Dendritic cell treated with granulocyte-macrophage colony-stimulating factor and Interleukin-4, amounts not matched to agents 40 ng/mL and 50 ng/mL, for 4 days (primary cell): ENCODE measurements around the gene SOWAHA.

Experiments
- H3K27ac Mint-ChIP-seq: one replicate; pipeline ENCODE4 v1.8.0; 2022; ENCODE audit warnings: mild to moderate bottlenecking, mixed read lengths
- H3K27me3 Mint-ChIP-seq: one replicate; pipeline ENCODE4 v1.8.0; 2022; ENCODE audit warnings: mild to moderate bottlenecking, mixed read lengths
- H3K36me3 Mint-ChIP-seq: one replicate; pipeline ENCODE4 v1.8.0; 2022; ENCODE audit warnings: low read depth, mixed read lengths
- H3K4me1 Mint-ChIP-seq: one replicate; pipeline ENCODE4 v1.8.0; 2022; ENCODE audit warnings: low read depth, mixed read lengths
- H3K4me3 Mint-ChIP-seq: one replicate; pipeline ENCODE4 v1.8.0; 2022; ENCODE audit warnings: mild to moderate bottlenecking, moderate library complexity, mixed read lengths
- H3K9me3 Mint-ChIP-seq: one replicate; pipeline ENCODE4 v1.8.0; 2022; ENCODE audit warnings: mixed read lengths
- intact Hi-C: fragments of 100-400 bp; cut with micrococcal nuclease; formaldehyde crosslinking; loops from one replicate; pipeline ENCODE4 v1.15.0; 2022

Gene SOWAHA

DNA sequence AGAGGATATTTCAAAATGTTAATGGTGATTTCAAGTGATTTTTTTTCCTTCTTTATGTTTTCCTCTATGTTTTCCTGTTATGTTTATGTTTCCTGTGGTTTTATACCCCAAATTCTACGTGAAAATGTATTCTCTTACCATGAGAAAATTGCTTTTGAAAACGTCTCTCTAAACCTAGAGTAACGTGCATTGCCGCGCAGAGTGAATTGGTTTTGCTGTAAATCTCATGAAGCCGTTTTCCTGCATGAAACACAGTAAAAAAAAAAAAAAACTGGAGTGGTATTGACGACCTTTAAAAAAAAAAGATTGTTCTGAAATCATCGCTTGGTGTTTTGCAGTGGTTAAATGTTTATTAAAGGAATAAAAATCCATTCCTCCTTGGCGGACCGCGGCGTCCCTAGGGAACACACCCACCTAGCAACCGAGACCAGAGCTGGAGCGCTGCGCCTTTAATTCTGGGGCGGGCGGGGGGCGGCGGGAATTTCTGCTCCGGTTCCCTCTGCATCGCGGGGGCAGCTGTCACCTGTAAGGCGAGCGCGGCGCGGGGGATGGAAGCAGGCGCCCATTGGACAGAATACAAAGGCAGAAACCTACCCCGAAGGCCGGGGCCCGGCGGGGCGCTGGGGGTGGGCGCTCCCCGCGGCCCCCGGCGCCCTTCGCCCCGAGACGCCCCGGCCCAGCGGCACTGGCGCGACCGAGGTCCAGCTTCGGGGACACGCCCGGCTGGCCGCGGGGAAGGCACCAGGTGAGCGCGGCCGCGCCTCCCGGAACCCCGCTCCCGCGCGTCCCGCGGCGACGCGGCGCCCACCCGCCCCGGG lies at the start of gene SOWAHA:
SOWAHA (plus strand) TSS at position 522 of the 818 bp plus-strand sequence. CDS start 320 bp downstream, outside the sequence.
- no peaks in the 10 kb centered on the region for H3K9me3 Mint-ChIP-seq
- H3K4me1 Mint-ChIP-seq: peaks cover 10% of the 10 kb centered on the region
- H3K27me3 Mint-ChIP-seq: peaks cover 58% of the 10 kb centered on the region
- no peak within 1 kb of the TSS for H3K27ac Mint-ChIP-seq
- intact Hi-C loops: loop anchor here (5.0 kb wide), 1 partner anchor 36 kb away; the partner anchor contains the start of gene SEPTIN8
- no peaks in the 10 kb centered on the region for H3K36me3 Mint-ChIP-seq
- peak within 1 kb of the TSS; percentile 61 for H3K4me3 Mint-ChIP-seq

DNA sequence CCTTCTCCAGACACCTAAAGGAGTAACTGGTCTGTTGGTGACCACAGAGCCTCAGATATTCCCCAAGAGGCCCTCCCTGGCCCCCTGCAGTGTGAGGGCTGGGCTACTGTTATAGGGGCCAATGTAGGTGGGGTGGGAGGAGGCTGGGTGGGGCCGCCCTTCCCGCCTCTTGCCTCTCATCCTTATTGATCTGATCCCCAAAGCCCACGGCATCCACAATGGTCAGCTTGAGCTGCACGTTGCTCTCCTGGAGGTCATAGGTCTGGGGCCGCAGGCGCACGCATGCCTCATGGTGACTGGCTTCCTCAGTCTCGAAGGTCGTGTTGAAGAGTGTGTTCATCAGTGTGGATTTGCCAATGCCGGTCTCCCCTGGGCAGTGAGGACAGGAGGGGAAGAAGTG lies 49.1 kb upstream of the SOWAHA start:
- peaks cover 15% of the 10 kb centered on the region for H3K27me3 Mint-ChIP-seq
- no peak overlapping the region for H3K4me3 Mint-ChIP-seq
- peak overlapping the region; percentile 70 for H3K27ac Mint-ChIP-seq

DNA sequence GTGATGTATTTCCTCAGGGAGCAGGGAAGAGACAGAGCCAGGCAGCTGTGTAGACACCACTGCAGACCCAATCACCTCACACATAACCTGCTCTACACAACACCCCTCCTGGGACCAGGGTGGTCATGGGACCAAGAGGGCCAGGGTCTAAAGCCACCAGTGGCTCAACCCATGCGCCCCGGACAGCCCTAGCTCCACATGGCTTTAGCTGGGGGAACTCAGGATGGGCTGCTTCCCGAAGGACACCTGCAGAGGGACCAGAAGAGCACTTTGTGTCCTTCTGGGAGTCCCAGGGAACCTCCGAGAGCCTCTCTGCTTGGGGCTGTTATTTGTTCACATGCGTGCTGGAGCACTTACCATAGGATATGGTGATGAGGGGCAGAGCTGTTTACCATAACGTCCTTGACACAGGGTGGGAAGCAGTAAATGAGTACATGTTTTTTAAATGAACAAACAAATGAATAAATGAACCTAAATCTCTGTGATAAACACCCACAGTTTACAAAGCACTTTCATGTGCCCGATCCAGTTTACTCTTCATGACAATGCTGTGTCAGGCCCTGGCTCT lies 48.3 kb upstream of the SOWAHA start:
- Mint-ChIP-seq H3K4me3 (no peak overlapping the region), H3K9me3 (no peaks in the 10 kb centered on the region)

More for the DNA sequence above, 49.1 kb upstream of the SOWAHA start:
- H3K4me1 Mint-ChIP-seq: peaks cover 84% of the 10 kb centered on the region
- no peaks in the 10 kb centered on the region for H3K9me3 Mint-ChIP-seq
- peaks cover 51% of the 10 kb centered on the region for H3K36me3 Mint-ChIP-seq
- intact Hi-C loops: no loop called here

DNA sequence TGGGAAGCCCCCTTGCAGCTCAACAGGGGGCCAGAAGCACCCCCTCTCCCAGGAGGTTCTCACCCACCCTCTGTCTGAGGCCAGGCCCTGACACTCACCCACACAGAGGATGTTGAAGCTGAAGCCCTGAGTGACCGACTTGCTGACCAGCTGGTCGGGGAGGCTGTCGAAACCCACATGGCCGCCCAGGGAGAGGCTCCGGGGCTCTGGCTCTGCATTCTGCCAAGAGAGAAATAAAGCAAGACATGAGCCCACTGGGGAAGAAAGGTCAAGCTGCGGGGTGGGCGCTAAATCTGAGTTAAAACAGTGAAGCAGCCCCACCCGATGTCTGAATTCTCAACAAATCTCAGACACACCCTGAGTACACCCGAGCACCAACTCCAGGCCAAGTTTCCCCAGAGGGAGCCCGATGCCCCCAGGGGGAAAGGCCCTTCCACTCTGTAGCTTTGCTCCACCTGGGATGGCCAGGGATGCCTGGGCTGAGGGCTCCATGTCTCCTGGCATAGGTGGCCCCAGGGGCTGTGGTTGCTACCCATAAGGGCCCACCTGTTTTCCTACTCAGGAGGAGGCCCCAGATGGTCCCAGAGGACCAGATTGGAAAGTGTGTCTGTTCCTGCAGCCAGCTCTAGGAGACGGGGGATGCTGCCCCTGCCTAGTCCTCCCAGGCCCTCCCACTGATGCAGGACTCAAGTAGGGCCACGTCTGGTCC lies 47.6 kb upstream of the SOWAHA start:
- intact Hi-C loops: no loop called here
- Mint-ChIP-seq H3K9me3 (no peaks in the 10 kb centered on the region), H3K36me3 (peaks cover 42% of the 10 kb centered on the region), H3K27me3 (peaks cover 15% of the 10 kb centered on the region), H3K27ac (no peak overlapping the region), H3K4me1 (peaks cover 79% of the 10 kb centered on the region), H3K4me3 (no peak overlapping the region)

More for the DNA sequence above, 48.3 kb upstream of the SOWAHA start:
- Mint-ChIP-seq H3K4me1 (peaks cover 84% of the 10 kb centered on the region), H3K27ac (peak overlapping the region; percentile 70), H3K27me3 (peaks cover 15% of the 10 kb centered on the region), H3K36me3 (peaks cover 49% of the 10 kb centered on the region)
- intact Hi-C loops: no loop called here

DNA sequence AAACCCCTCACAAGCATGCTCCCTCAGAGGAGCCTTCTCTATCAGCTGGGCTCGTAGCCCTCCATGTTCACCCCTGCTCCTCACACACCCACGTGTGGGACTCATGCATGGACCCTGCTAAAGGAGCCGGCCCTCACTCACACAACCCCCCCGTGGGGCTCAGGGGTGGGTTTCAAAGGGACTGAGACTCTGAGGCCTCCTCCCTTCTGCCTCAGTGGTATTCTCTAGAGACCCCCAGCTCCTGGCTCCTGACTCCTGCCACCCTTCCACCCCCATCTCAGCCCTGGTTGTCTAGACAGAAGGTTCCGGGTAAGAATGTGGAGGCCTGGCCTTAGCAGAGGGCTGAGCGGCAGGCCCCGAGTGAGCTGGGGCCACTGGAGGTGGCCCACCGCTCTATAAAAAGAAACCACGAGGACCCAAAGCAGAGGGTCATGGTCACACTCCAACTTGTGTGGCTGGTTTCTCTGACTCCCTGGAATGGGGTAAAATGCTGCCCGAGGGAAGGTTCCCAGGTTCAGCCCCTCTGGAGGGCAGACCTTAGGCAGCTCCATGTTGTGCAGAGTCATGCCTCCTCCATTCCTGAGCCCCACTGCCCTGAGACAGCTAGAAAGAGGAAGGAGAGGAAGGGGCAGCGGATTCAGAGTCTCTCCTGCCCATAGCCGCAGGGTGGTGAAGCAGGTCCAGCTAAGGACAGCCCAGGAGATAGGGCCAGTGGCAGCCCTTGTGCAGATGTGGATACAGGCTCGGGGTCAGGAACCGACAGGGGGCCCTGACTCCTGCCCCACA lies 46.9 kb upstream of the SOWAHA start:
- no peak overlapping the region for H3K4me3 Mint-ChIP-seq
- peaks cover 35% of the 10 kb centered on the region for H3K36me3 Mint-ChIP-seq
- H3K27me3 Mint-ChIP-seq: peaks cover 15% of the 10 kb centered on the region
- peak overlapping the region; percentile 4 for H3K27ac Mint-ChIP-seq
- no peaks in the 10 kb centered on the region for H3K9me3 Mint-ChIP-seq
- intact Hi-C loops: no loop called here
- peaks cover 72% of the 10 kb centered on the region for H3K4me1 Mint-ChIP-seq

DNA sequence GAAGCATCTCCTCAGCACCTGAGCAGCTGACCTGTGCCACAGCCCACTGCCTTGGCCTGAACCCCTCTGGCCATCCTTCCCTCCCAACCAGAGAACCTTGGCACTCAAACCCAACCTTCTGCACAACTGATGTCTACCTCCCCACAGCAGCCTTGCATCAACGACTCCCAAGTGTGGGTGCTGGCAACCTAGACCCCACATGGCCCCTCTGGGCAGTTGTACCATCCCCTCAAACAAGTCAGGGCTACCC lies 46.4 kb upstream of the SOWAHA start:
- H3K27ac Mint-ChIP-seq: peak overlapping the region; percentile 4
- H3K36me3 Mint-ChIP-seq: peaks cover 30% of the 10 kb centered on the region
- peaks cover 16% of the 10 kb centered on the region for H3K27me3 Mint-ChIP-seq
- H3K9me3 Mint-ChIP-seq: no peaks in the 10 kb centered on the region
- no peak overlapping the region for H3K4me3 Mint-ChIP-seq
- peaks cover 67% of the 10 kb centered on the region for H3K4me1 Mint-ChIP-seq
- intact Hi-C loops: no loop called here

DNA sequence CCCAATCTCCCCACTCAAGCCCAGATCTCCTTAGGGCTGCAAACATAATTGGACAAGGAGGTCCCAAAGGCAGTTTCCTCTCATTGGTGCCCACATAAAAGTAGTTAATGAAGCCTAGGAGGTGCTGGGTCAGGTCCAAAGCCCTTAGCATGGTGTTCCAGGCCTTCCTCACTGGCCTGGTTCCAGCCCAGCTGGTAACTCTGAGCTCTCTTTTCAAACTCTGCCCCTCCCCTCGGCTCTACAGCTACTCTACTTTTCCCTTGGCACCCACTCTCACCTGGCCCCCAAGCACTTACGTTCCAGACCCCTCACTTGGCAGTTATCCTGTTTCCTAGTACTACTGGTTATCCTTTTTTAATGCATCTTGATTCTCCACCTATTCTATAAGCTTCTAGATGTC lies 46.0 kb upstream of the SOWAHA start:
- intact Hi-C loops: no loop called here
- Mint-ChIP-seq H3K9me3 (no peaks in the 10 kb centered on the region), H3K4me3 (no peak overlapping the region), H3K36me3 (peaks cover 25% of the 10 kb centered on the region), H3K27me3 (peaks cover 16% of the 10 kb centered on the region), H3K4me1 (peaks cover 62% of the 10 kb centered on the region), H3K27ac (peak overlapping the region; percentile 4)

DNA sequence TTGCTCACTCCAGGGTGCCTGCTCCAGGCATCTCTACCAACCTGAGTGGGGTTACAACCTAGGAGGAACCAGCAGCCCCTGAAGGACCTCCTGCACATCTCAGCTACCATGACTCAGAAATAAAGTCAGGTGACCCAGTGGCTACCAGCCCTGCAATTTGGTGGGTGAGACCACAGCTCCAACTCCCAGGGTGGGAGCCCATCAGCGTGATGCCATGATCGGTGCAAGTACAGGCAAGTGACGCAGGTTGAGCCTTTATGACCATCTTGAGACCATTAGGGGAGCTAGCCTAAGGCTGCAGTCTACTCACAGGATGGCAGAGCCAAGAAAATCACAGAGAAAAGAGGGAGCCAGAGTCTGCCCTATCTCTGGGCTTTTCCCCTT lies 44.6 kb upstream of the SOWAHA start:
- H3K9me3 Mint-ChIP-seq: no peaks in the 10 kb centered on the region
- H3K27me3 Mint-ChIP-seq: peaks cover 21% of the 10 kb centered on the region
- intact Hi-C loops: no loop called here
- H3K27ac Mint-ChIP-seq: no peak overlapping the region
- H3K36me3 Mint-ChIP-seq: peaks cover 18% of the 10 kb centered on the region
- no peak overlapping the region for H3K4me3 Mint-ChIP-seq
- H3K4me1 Mint-ChIP-seq: peaks cover 49% of the 10 kb centered on the region

DNA sequence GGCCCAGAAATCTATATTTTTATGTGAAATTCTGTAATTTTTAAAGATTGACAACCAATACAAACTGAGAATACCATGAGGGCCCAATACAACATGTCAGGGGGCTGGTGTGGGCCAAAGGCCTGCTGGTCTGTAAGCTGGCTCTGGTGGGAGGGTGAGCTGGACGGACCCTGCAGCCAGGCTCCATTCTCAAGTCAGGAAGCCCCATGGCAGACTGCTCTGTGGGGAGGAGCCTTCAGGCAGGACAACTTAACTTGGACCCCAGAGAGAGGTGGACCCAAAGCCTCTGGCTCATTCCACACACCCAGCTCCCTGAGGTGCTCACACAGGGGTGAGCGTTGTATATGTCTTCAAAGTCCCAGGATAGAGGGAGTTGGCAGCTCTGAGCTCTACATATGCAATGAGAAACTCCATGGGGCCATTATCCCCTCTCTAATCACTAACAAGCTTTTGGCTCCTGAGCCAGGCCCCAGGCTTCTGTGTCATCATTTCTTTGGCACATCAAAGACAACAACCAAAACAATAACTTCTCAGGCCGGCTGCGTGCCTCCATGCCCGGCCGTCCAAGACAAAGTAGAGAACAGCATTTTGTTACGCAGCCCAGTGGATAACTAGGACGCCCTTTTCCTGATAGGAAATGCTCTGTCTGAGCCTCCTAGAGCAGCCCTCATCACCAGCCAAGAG lies 42.5 kb upstream of the SOWAHA start:
- Mint-ChIP-seq H3K27ac (no peak overlapping the region), H3K4me1 (peaks cover 47% of the 10 kb centered on the region), H3K9me3 (no peaks in the 10 kb centered on the region), H3K27me3 (peaks cover 41% of the 10 kb centered on the region), H3K36me3 (no peaks in the 10 kb centered on the region), H3K4me3 (no peak overlapping the region)
- intact Hi-C loops: no loop called here

DNA sequence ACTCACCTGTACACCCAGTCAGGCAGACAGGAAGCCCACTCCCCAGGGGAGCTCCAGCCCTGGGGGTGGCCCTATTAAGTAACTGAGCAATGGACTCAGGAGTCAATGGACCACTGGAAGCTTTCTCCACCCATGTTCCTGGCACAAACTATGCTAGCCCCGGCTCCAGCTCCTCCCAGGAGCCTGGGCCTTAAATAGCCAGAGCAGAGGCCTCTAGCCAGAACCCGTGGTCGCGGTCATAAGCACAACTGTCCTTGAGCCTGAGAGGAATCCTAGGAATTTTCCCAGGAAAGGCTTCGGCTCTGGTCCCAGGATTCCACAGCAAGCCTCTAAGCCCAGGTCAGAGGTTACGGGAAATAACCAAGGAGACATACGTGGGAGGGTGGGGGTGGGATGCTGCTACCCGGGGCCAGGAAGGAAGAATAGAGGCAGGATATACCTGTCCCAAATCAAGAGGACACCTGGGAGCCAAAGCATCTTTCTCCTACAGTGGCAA lies 41.6 kb upstream of the SOWAHA start:
- Mint-ChIP-seq H3K27me3 (peaks cover 46% of the 10 kb centered on the region), H3K4me1 (peaks cover 42% of the 10 kb centered on the region), H3K4me3 (no peak overlapping the region), H3K27ac (no peak overlapping the region), H3K9me3 (no peaks in the 10 kb centered on the region), H3K36me3 (no peaks in the 10 kb centered on the region)
- intact Hi-C loops: no loop called here

DNA sequence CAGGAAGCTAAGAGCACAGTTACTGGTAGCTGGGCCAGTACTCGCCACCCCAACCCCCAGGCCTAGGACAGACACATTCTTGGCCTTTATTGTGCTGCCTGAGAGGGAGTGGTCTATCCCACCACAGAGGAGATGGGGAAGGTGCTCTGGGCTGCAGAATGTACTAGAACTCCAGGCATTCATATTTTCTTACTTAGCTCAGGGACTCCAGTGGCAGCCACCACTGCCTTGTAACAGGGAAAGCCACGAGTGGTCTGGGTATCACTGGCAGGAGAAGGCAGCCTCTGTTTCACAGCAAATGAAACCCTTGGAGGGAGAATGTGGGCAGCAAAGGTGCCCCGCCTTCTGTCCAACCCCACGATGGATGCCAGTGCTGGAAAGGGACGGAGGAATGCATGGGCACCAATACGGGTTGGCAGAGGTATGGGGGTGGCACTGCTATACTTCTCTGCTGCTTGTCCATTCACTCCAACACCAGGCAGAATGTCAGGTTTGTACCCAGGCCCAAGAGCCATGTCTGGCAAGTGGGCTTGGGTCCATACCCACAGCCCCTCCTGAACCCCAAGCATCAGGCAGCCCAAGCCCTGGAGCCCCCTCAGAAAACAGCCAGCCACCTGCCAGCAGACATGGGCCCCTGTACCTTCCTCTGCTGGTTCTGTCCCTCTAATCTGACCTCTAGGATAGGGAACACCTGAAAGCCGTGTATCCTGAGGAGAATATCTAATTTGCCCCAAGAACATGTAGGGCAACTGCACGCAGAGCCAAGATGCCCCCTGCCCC lies 40.6 kb upstream of the SOWAHA start:
- H3K4me1 Mint-ChIP-seq: peaks cover 33% of the 10 kb centered on the region
- no peaks in the 10 kb centered on the region for H3K36me3 Mint-ChIP-seq
- peaks cover 38% of the 10 kb centered on the region for H3K27me3 Mint-ChIP-seq
- H3K4me3 Mint-ChIP-seq: no peak overlapping the region
- no peaks in the 10 kb centered on the region for H3K9me3 Mint-ChIP-seq
- no peak overlapping the region for H3K27ac Mint-ChIP-seq
- intact Hi-C loops: no loop called here

DNA sequence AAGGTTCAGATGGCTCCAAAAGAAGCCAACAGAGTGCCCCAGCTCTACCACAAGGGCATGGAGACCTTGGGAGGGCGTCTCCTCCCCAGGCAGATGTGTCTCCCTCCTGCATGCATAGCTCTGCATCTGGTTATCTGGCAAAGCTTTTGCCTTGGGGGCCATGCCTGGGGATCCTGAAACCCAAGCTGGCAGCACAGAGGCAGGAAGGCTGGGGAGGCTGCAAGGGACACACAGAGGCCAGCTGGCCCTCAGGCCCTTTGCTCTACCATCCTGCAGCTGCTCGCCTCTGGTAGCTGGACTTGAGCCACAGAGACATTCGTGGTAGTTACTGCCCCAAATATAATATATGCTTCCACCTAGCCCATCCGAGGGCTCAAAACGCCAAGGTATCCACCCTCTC lies 40.0 kb upstream of the SOWAHA start:
- no peak overlapping the region for H3K27ac Mint-ChIP-seq

More for the DNA sequence above, 40.0 kb upstream of the SOWAHA start:
- H3K27me3 Mint-ChIP-seq: peaks cover 43% of the 10 kb centered on the region
- H3K4me3 Mint-ChIP-seq: no peak overlapping the region
- intact Hi-C loops: no loop called here
- H3K9me3 Mint-ChIP-seq: no peaks in the 10 kb centered on the region
- H3K4me1 Mint-ChIP-seq: peaks cover 31% of the 10 kb centered on the region
- no peaks in the 10 kb centered on the region for H3K36me3 Mint-ChIP-seq
